ENCODE data around the gene TEX2. TPM values are rescaled to one million over a fixed set of nuclear protein-coding genes. Genes with fewer than 3 reads are reported as not detected.

The TEX2 gene
- total and polyA plus RNA-seq, 2 of the 13 experiments (the other 11 are each of a cell fraction or from before 2014, with no cell fraction given): 21.4 to 37.7 TPM

- no peak for TF ChIP-seq NONO (IDR thresholded peaks at IDR 0.05)
- peak; percentile 31; the same call in 1 of the 2 replicates for TF ChIP-seq NONO (CRISPR knock-in tag; conservative IDR thresholded peaks at IDR 0.05)
- TF ChIP-seq FOXM1 (CRISPR knock-in tag; IDR thresholded peaks at IDR 0.05): no peak; the same call in 1 of the 2 replicates
- no peak; the same call in 1 of the 2 replicates for TF ChIP-seq YEATS2 (CRISPR knock-in tag; IDR thresholded peaks at IDR 0.05; ENCODE audit: borderline replicate concordance)
- 0 out of 2 replicates have a peak, but pooled peaks have one; percentile 74 for TF ChIP-seq ZNF773 (CRISPR knock-in tag; IDR thresholded peaks at IDR 0.05; ENCODE audit: borderline replicate concordance)
- TF ChIP-seq HMG20A (CRISPR knock-in tag; IDR thresholded peaks at IDR 0.05; ENCODE audit: borderline replicate concordance): peak; percentile 46
- TF ChIP-seq ZBTB7B (CRISPR knock-in tag; IDR thresholded peaks at IDR 0.05): peak; percentile 16; the same call in 1 of the 2 replicates
- TF ChIP-seq ATAD3A (CRISPR knock-in tag; IDR thresholded peaks at IDR 0.05): peak; percentile 51; the same call in 1 of the 2 replicates
- TF ChIP-seq ETV5 (CRISPR knock-in tag; IDR thresholded peaks at IDR 0.05; ENCODE audit: borderline replicate concordance): no peak
- TF ChIP-seq ZNF549 (CRISPR knock-in tag; IDR thresholded peaks at IDR 0.05): no peak
- TF ChIP-seq ZFP36 (IDR thresholded peaks at IDR 0.05; ENCODE audit: borderline replicate concordance, low read depth, low read length, partially characterized antibody): no peak
- no peak for TF ChIP-seq SMARCC2 (IDR thresholded peaks at IDR 0.05)
- peak; percentile 45; the same call in 1 of the 2 replicates for TF ChIP-seq ZNF556 (CRISPR knock-in tag; IDR thresholded peaks at IDR 0.05; ENCODE audit: borderline replicate concordance)
- peak; percentile 97 for TF ChIP-seq ZFX (CRISPR knock-in tag; IDR thresholded peaks at IDR 0.05; ENCODE audit: low read depth)
- TF ChIP-seq TFDP1 (CRISPR knock-in tag; IDR thresholded peaks at IDR 0.05; ENCODE audit: borderline replicate concordance): peak; percentile 57; the same call in 1 of the 2 replicates
- no peak for TF ChIP-seq ZNF354B (CRISPR knock-in tag; IDR thresholded peaks at IDR 0.05)
- TF ChIP-seq ZNF652 (CRISPR knock-in tag; IDR thresholded peaks at IDR 0.05; ENCODE audit: borderline replicate concordance, low read depth): no peak; the same call in 1 of the 2 replicates
- TF ChIP-seq ZNF317 (CRISPR knock-in tag; IDR thresholded peaks at IDR 0.05): peak; percentile 53; the same call in 1 of the 2 replicates
- no peak for TF ChIP-seq ZNF619 (CRISPR knock-in tag; IDR thresholded peaks at IDR 0.05)
- TF ChIP-seq ZNF225 (CRISPR knock-in tag; IDR thresholded peaks at IDR 0.05): peak; percentile 64
- 0 out of 2 replicates have a peak, but pooled peaks have one; percentile 50 for TF ChIP-seq BORCS8-MEF2B (CRISPR knock-in tag; IDR thresholded peaks at IDR 0.05)
- TF ChIP-seq STAG1 (CRISPR knock-in tag; IDR thresholded peaks at IDR 0.05): no peak; the same call in 1 of the 2 replicates
- TF ChIP-seq ZFP37 (CRISPR knock-in tag; IDR thresholded peaks at IDR 0.05; ENCODE audit: borderline replicate concordance): no peak
- TF ChIP-seq SKI (IDR thresholded peaks at IDR 0.05; ENCODE audit: partially characterized antibody): peak; percentile 31
Measured at GRCh38 chr17:64262198-64262999, 661 bp downstream of the TEX2 start (continued).

Data from HepG2 (cell line).